PC-3 (cell line): ENCODE results near the gene TEC. TPM values are rescaled to one million over a fixed set of nuclear protein-coding genes. Genes with fewer than 3 reads are reported as not detected.

Experiments used
- ATAC-seq: fragments of 200-7000 bp; cut with Tn5 transposase; 2 replicates; pipeline ENCODE4 v1.9.1; 2020; ENCODE audit warnings: mild to moderate bottlenecking, moderate library complexity
- BruUV-seq: library from RNA; stranded (reverse); fragments of 400-500 nt; replicated peaks from 2 replicates; lab custom pipeline; 2021; lab: Mats Ljungman, UMichigan
- CTCF ChIA-PET: fragments of 300-600 bp; sonication (Branson Sonifier 250); formaldehyde crosslinking; loops from one replicate; lab custom pipeline; 2022; ENCODE audit warnings: antibody characterized with exemption; lab: Charles Lee
- POLR2A ChIA-PET: fragments of 300-600 bp; sonication (Branson Sonifier 250); formaldehyde crosslinking; loops from one replicate; lab custom pipeline; 2022; ENCODE audit warnings: antibody characterized with exemption; ENCODE audit not compliant: unreplicated experiment; lab: Charles Lee
- DNase-seq: peaks from one replicate; pipeline ENCODE4 v3.0.0-alpha.2; 2015
- H2AFZ ChIP-seq: fragments of 300-600 bp; sonication (generic); 2 replicates; pipeline ENCODE4 v1.6.0; 2016; ENCODE audit warnings: antibody characterized with exemption, low read length
- H3F3A ChIP-seq: fragments of 300-600 bp; sonication (generic); one replicate; pipeline ENCODE4 v1.6.0; 2017; ENCODE audit warnings: antibody characterized with exemption, low read length, control low read depth, mild to moderate bottlenecking; ENCODE audit not compliant: unreplicated experiment
- H3K27ac ChIP-seq: fragments of 300-600 bp; sonication (generic); 2 replicates; pipeline ENCODE4 v1.5.1; 2016; ENCODE audit warnings: mild to moderate bottlenecking, low read length
- H3K27me3 ChIP-seq: fragments of 300-600 bp; sonication (generic); 2 replicates; pipeline ENCODE4 v1.6.1; 2016; ENCODE audit warnings: low read length, mixed read lengths
- H3K36me3 ChIP-seq: fragments of 300-600 bp; sonication (generic); 2 replicates; pipeline ENCODE4 v1.6.1; 2016; ENCODE audit warnings: low read depth, mixed run types, low read length, mixed read lengths
- H3K4me1 ChIP-seq: fragments of 300-600 bp; sonication (generic); 2 replicates; pipeline ENCODE4 v1.5.1; 2016; ENCODE audit warnings: low read length; ENCODE audit not compliant: insufficient read depth
- H3K4me2 ChIP-seq: fragments of 300-600 bp; sonication (generic); 2 replicates; pipeline ENCODE4 v1.6.0; 2016; ENCODE audit warnings: low read length
- H3K4me3 ChIP-seq: fragments of 300-600 bp; sonication (generic); 2 replicates; pipeline ENCODE4 v1.5.1; 2016; ENCODE audit warnings: mild to moderate bottlenecking, low read length, mixed read lengths
- H3K79me2 ChIP-seq: fragments of 300-600 bp; sonication (generic); 2 replicates; pipeline ENCODE4 v1.6.1; 2017; ENCODE audit warnings: low read length, mixed read lengths
- H3K9ac ChIP-seq: fragments of 300-600 bp; sonication (generic); 2 replicates; pipeline ENCODE4 v1.6.0; 2016; ENCODE audit warnings: mild to moderate bottlenecking, low read length
- H3K9me2 ChIP-seq: fragments of 300-600 bp; sonication (generic); replicated peaks from 2 replicates; pipeline ENCODE4 v1.6.1; 2016; ENCODE audit warnings: mixed run types, low read length, mixed read lengths
- H3K9me3 ChIP-seq: fragments of 300-600 bp; sonication (generic); 2 replicates; pipeline ENCODE4 v1.6.1; 2016; ENCODE audit warnings: low read length, mixed read lengths
- H4K20me1 ChIP-seq: fragments of 300-600 bp; sonication (generic); 2 replicates; pipeline ENCODE4 v1.6.1; 2016; ENCODE audit warnings: low read length, mixed read lengths
- CTCF ChIP-seq: fragments of 300-600 bp; sonication (generic); conservative IDR thresholded peaks from 2 replicates; pipeline ENCODE4 v1.5.1; 2017; ENCODE audit warnings: antibody characterized with exemption, low read depth, mild to moderate bottlenecking, low read length
- EZH2 ChIP-seq: fragments of 300-600 bp; sonication (generic); IDR thresholded peaks from one replicate; pipeline ENCODE4 v1.6.1; 2017; ENCODE audit warnings: antibody characterized with exemption, mild to moderate bottlenecking, low read length; ENCODE audit not compliant: unreplicated experiment
- EZH2phosphoT487 ChIP-seq: fragments of 300-600 bp; sonication (generic); IDR thresholded peaks from 2 replicates; pipeline ENCODE4 v1.6.1; 2018; ENCODE audit warnings: mild to moderate bottlenecking, antibody characterized with exemption, low read length, borderline replicate concordance
- intact Hi-C: fragments of 100-400 bp; cut with micrococcal nuclease; formaldehyde crosslinking; loops from 2 replicates; pipeline ENCODE4 v1.9.0; 2023
- total RNA-seq: library from RNA; depleted of rRNA; stranded (reverse); fragments of >200 nt; gene quantifications from 2 replicates; pipeline ENCODE4 v1.2.3, GENCODE V29; 2014

TEC gene
- total RNA-seq, 1 experiment from 2014 or later = 10.4 TPM

- no peak overlapping the region for H3K4me2 ChIP-seq
- no peaks in the 10 kb centered on the region for H3K9me3 ChIP-seq
- intact Hi-C loops = no loop called here
- H2AFZ ChIP-seq = no peak overlapping the region
- H3K4me1 ChIP-seq = peaks cover 6% of the 10 kb centered on the region; the same call in 1 of the 2 replicates
- H3K36me3 ChIP-seq = no peaks in the 10 kb centered on the region
- no peaks in the 10 kb centered on the region for H3K79me2 ChIP-seq
- H3K27ac ChIP-seq = no peak overlapping the region
- no peaks in the 10 kb centered on the region for H3F3A ChIP-seq
- H3K4me3 ChIP-seq = no peak overlapping the region
- CTCF ChIA-PET = interaction anchor here (0.5 to 1.0 kb wide), 4 partner anchors 18 to 198 kb away, joined by 3 to 8 read pairs (median 4); no protein-coding TSS in a partner anchor
- BruUV-seq = no TSS peak
- DNase-seq (peak; percentile 74), ATAC-seq (peak; percentile 64)
- no peaks in the 10 kb centered on the region for H3K27me3 ChIP-seq
- TF ChIP-seq EZH2phosphoT487 = no peak
- TF ChIP-seq CTCF = peak; percentile 78
- no peak for TF ChIP-seq EZH2
- no peak overlapping the region for H3K9ac ChIP-seq
- no peaks in the 10 kb centered on the region for H3K9me2 ChIP-seq
- H4K20me1 ChIP-seq = no peaks in the 10 kb centered on the region
- POLR2A ChIA-PET = no interaction called here
Observed at GRCh38 chr4:48109413-48110263, 160.0 kb downstream of the TEC start.

GRCh38 chr4:48108309-48109073, 161.1 kb downstream of the TEC start:
- no peak overlapping the region for H3K4me3 ChIP-seq
- H3K4me2 ChIP-seq = no peak overlapping the region
- ChIA-PET POLR2A (no interaction called here), CTCF (interaction anchor here (0.5 to 1.0 kb wide), 2 partner anchors 19 to 36 kb away, joined by 4 to 8 read pairs; no protein-coding TSS in a partner anchor)
- no TSS peak for BruUV-seq
- H4K20me1 ChIP-seq = no peaks in the 10 kb centered on the region
- intact Hi-C loops = no loop called here
- no peaks in the 10 kb centered on the region for H3K9me2 ChIP-seq
- no peaks in the 10 kb centered on the region for H3F3A ChIP-seq
- no peaks in the 10 kb centered on the region for H3K9me3 ChIP-seq
- no peaks in the 10 kb centered on the region for H3K36me3 ChIP-seq
- no peak overlapping the region for H2AFZ ChIP-seq
- DNase-seq (no peak), ATAC-seq (no peak)
- no peak overlapping the region for H3K9ac ChIP-seq
- peaks cover 6% of the 10 kb centered on the region; the same call in 1 of the 2 replicates for H3K4me1 ChIP-seq
- TF ChIP-seq EZH2phosphoT487 (no peak), CTCF (no peak)
- no peaks in the 10 kb centered on the region for H3K27me3 ChIP-seq
- no peaks in the 10 kb centered on the region for H3K79me2 ChIP-seq
- no peak overlapping the region for H3K27ac ChIP-seq
